ENCODE measurements around the gene TAX1BP3.

TAX1BP3 gene

DNA sequence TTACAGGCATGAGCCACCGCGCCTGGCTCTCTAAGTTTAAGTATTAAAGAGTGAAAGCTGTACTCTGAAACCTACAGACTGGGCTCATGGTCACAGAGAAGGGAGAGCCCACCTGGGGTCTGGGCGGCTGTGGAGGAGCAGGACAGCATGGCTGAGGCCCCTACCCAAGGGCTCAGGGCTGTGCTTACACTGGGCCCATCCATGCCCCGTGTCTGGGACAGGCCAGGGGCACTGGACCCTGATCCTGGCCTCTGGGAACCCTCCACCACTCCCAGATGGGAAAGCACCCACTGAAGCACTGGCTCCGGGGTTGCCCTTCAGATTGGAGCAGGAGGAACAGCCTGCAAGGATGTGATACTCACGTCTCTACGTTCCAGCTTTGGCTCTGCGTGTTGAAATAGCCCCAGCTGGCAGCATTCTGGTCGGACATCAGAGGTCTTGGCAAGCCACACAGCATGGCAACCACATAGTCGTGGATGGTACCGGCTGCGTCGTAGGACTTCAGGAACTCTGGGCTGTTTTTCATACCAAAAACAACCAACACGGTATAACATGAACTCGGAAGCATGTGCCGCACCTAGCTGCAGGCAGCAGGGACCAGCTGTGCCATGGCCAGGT lies 45.3 kb downstream of the TAX1BP3 start:
- no peak for DNase-seq

DNA sequence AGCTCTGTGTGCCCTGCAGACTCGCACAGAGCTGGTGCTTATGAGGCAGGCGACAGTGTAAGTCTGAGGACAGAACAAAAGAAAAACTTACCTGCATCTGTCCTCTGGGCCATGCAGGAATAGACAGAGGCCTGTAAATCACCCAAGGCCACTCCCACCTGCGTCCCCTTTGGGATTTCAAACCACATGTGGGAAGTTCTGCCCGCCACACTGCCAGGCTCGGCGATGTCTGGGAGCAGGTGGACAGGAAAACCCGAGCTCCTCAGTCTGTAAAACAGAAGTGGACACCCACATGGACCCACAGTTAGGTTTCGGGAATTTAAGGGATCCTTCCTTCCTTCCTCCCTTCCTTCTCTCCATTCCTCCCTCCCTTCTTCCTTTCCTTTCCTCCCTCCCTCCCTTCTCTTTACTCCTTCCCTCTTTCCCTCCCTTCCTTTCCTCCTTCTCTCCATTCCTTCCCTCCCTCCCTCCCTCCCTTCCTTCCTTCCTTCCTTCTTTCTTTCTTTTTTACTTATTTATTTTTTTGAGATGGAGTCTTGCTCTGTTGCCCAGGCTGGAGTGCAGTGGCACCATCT lies 47.1 kb downstream of the TAX1BP3 start:
- DNase-seq: no peak

DNA sequence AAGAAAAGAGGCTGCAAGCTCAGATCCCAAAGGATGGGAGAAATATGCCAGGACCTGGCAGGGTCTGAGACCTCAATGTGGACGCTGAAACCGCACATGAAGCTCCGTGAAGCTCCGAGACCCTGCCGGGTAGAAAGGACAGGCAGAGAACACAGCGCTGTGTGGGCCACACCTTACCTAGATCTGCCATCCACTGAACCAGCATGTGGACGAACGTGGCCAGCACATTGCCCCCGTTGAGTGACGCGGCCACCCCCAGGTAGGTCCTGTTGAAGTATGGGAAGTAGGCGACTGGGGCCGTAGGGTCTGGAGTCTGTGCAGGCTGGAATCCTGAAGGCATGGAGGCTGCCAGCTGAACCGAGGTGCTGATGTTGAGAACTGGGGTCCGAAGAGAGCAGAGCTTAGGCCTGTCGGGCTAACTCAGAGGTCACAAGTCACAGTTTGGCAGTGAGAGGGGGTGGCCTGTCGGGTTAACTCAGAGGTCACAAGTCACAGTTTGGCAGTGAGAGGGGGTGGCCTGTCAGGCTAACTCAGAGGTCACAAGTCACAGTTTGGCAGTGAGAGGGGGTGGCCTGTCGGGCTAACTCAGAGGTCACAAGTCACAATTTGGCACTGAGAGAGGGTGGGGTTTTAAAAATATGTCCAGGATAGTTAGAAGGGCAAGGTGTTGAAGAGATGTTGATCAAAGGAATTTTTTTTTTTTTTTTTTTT lies 53.1 kb downstream of the TAX1BP3 start:
- DNase-seq: no peak

- DNase-seq: no peak
Observed at GRCh38 chr17:3613124-3613523, 55.3 kb downstream of the TAX1BP3 start.
